Articular chondrocyte of knee joint (primary cell): ENCODE measurements around the gene HOXA5. TPM values are rescaled to one million over a fixed set of nuclear protein-coding genes. Genes with fewer than 3 reads are reported as not detected.

Experiments used
- total RNA-seq: library from RNA; depleted of rRNA; stranded (reverse); fragments of >200 nt; gene quantifications from 2 replicates; pipeline ENCODE4 v1.2.3, GENCODE V29; 2012

The HOXA5 gene
- total RNA-seq, result 6.7 and 8.1 TPM in 2 replicates

DNA sequence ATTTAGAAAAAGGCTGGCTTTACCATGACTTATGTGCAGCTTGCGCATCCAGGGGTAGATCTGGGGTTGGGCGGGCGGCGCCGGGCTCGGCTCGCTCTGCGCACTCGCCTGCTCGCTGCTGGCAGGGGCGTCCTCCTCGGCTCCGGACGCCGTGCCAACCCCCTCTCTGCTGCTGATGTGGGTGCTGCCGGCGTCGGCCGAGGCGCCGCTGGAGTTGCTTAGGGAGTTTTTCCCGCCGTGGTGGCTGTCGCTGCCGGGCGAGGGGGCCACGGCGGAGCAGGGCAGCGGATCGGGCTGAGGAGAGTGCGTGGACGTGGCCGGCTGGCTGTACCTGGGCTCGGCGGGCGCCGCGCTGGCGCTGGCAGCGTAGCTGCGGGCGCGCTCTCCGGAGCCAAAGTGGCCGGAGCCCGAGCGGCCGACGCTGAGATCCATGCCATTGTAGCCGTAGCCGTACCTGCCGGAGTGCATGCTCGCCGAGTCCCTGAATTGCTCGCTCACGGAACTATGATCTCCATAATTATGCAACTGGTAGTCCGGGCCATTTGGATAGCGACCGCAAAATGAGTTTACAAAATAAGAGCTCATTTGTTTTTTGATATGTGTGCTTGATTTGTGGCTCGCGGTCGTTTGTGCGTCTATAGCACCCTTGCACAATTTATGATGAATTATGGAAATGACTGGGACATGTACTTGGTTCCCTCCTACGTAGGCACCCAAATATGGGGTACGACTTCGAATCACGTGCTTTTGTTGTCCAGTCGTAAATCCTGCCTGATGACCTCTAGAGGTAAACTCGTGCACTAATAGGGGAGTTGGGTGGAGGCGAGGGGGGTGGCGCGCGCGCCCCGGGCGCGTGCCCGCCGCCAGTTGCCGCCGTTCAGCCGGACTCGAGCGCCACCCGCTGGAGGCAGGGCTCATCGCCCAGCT, at the start of gene HOXA5:
HOXA5 (minus strand) TSS at position 659 of the 927 bp plus-strand sequence; CDS start at position 585, 74 bp downstream.

DNA sequence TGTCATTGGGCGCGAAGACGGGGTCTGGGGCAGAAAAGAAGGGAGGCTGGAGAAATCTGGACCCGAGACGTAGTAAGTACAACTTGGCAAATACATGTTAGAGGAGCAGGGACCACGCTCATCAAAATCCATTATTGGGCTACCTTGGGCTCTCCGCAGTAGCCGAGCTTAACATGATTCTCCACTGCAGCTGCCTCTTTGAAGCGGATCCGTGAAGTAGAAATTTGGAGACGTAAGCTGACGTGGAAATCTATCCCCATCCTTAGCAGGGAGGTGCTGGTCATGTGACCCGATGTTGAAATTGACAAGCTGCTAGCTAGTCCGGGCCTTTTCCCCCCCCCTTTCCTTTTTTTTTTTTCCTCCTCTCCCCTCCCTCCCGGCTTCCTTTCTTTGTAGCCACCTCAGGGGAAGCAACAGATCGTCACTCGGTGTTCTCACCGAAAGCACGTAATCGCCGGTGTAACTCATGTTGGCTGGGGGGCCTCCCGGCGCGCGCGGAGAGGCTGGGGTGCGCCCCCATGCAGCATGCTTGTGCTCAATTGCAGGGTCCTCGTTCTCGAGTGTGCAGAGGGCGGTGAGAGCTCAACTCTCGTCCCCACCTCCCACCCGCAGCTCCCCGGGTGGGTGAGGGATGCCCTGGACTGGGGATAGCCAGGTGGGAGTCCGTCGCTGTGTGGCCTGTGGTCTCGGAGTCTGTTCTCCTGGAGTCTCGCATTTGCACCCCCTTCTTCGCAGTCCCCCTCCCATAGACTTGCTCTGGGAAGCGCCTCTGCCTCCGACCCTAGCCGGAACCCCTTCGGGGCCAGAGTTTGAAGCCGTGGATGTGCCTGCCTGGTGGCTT, 41.8 kb upstream of the HOXA5 start, which contains the start of gene HOXA11:
HOXA11 (minus strand) TSS at position 220 of the 841 bp plus-strand sequence; CDS start at position 132, 88 bp downstream.

DNA sequence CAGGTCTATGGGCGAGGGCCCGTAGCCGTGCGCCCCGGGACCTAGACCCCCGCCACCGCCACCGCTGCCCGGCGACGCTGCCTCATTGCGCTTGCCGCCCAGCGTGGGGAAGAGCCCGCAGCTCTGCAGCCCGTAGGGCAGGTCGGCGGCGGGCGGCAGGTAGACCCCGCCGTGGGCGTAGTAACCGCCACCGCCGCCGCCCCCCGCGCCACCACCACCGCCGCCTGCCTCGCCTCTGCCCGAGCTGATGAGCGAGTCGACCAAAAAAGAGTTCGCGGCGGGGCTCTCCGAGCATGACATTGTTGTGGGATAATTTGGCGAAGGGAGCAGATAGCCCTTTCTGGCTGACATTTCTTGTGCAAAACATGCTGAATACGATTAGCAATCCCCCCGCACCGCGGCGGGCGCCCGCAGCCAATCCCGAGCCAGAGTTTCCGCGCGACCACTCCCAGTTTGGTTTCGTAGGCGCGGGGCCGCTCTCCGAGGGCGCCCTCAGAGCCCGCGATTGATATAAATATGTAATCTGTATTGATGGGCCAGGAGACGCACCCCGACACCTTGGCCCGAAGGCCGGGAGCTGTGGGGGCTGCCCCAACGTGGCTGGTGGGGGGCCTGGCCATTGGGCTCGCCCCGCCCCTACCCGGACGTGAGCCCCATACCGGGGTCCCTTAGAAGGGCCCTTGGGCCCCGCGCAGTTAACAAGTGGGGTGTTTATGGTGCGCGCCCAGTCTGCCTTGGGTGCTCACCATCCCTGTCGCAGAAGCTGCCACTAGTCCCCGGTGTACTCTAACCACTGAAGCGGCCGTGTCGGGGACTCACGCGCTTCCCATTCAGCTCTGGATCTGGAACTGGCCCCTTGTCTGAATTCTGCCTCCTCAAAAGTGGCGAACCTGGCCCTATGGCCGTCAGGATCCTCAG, 30.7 kb upstream of the HOXA5 start, which contains the start of gene HOXA10:
HOXA10 (minus strand) TSS at position 365 of the 918 bp plus-strand sequence; CDS start at position 351, 14 bp downstream.

DNA sequence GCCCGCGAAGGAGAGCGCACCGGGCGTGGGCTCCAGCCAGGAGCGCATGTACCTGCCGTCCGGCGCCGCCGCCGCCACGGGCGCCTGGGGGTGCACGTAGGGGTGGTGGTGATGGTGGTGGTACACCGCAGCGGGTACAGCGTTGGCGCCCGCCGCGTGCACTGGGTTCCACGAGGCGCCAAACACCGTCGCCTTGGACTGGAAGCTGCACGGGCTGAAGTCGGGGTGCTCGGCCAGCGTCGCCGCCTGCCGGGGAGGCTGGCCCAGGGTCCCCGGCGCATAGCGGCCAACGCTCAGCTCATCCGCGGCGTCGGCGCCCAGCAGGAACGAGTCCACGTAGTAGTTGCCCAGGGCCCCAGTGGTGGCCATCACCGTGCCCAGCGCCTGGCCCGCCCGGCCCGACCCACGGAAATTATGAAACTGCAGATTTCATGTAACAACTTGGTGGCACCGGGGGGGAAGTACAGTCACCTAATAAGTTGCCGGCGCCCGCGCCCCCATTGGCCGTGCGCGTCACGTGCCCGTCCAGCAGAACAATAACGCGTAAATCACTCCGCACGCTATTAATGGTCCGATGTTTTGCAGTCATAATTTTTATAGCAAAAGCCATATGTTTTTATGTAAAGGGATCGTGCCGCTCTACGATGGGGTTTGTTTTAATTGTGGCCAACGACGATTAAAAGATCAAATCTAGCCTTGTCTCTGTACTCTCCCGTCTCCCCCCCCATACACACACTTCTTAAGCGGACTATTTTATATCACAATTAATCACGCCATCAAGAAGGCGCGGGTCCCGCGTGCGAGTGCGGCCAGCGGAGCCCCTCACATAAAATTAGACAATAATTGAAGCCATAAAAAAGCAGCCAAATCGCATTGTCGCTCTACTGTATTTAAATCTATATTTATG, 21.9 kb upstream of the HOXA5 start, which contains the start of gene HOXA9:
HOXA9 (minus strand) TSS at position 449 of the 907 bp plus-strand sequence; CDS start at position 369, 80 bp downstream.

DNA sequence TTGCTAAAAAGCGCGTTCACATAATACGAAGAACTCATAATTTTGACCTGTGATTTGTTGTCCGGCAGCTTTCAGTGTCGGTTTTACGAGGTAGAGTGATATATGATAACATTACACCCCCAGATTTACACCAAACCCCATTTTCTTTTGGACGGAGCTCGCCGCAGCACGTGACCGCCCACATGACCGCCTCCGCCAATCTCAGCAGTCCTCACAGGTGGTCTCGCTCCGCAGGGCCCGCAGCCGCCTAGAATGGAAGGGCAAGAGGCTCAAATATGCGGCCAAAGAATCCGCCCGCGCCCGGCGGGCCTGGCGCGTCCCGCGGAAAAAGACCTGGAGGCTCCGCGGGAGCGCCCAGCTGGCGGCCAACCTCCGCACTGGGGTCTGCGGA, 13.0 kb upstream of the HOXA5 start, which contains the start of gene HOXA7:
HOXA7 (minus strand) TSS at position 168 of the 391 bp plus-strand sequence; CDS start at position 38, 130 bp downstream.

DNA sequence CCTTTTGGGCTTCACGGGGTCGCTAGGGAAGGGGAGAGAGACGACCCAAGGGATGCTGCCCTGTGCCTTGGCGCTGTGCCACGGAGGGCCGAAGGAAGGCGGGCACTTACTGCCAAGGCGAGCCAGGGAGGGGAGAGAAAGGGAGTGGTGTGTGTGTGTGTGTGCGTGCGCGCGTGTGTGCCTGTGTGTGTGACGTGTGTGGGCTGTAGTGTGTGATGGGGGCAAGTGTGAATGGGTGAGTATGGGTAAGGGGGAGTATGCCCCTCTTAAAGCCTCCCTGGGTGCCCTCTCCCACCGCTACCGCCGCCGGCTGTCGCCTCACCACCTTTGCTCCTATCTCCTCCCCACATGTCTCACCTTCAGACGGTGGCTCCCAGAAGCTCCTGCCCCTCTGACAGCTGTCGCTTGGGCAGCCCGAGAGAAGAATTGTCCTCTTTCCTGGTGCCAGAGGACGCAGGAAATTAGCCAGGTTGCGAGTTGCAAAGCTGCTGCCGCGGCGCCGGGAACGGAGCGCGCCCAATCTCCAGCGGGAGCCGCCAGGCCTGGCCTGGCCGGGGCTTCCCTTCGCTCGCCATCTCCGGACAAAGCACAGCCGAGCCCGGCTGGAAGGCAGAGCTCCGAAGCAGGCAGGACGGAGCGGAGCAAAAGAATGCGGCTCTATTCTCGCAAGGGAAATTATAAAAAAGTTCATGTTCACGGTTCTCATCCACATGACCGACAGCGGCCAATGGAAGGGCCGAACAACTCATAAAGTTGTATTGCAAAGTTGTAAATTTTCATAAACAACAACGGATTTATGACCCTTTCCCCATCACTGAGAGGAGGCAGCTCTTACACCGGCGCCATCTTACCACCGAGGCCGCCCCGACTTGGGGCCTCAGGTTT, 8.7 kb upstream of the HOXA5 start, which contains the start of gene HOXA3:
HOXA3 (minus strand) TSS at position 653 of the 885 bp plus-strand sequence. CDS start 41,943 bp downstream, outside the sequence.

DNA sequence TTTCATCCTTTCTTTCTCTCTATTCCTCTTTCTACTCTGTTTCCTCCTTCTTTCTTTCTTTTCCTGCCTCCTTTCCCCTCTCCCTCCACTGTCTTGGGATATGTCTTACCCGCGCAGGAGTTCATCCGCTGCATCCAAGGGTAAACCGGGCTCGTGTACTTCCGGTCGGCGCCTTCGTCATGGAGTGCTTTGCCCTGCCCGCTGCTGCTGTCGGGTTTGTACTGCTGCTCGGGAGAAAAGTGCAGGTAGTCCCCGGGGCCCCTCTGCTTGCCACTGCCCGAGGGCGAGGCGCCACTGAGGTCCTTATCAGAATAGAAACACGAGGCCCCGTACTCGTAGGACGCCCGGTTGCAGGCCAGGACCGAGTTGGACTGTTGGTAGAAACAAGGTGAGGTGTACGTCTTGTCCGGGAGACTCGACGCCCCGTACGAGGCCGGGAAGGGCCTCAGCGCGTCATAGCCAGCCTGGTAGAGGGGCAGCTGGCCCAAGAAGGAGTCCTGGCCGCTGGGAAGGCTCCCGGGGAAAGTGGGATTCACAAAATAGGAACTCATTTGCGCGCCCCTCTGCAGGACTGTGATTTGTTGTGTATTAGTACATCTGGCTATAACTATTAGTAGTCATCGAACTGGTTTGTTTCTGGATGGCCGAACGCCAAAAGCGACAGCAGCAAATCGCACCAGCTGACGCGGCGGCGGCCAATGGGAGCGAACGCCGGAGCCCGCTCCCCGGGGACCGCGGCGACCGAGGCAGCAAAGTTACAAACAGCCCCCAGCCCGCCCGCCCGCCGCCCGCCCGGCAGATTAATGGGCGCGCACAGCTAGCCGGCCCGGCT, 3.9 kb upstream of the HOXA5 start, which contains the start of gene HOXA6:
HOXA6 (minus strand) TSS at position 576 of the 832 bp plus-strand sequence; CDS start at position 551, 25 bp downstream.

DNA sequence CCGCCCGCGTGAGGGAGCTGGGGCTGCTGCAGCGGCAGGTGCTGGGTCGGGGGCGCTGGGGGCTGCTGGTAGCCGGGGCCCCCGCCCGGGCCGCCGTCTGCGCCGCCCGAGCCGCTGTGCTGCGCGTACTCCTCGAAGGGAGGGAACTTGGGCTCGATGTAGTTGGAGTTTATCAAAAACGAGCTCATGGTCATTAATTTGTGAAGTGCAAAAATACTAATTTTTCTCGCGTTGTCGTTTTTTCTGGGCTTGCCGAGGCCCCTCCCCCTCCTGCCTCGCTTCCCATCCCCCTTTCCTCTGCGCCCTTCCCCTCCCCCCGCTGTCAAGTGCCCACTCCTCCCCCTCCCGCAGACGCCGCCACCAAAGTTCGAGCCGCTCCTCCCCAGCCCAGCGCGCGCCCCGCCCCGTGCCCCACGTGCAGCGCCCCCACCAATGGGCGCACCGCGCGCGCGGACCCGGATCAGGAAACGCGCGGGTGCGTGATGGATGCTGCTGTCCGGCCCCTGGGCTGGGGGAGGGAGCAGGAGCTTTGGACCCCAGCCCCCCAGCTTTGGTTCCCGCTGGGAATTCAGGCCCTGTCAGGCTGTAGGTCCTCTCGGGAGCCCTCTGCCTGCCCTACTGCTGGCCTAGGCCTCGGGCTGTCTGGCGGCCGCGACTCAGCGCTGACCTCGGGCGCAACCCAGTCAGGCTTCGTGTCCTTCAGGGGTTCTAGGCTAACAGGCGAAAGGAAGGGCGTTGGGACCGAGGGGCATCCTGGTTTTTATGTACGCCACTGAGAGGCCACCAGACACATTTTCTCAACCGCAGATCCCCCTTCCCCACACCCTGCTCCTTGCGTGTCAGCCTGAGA, 12.7 kb downstream of the HOXA5 start, which contains the start of gene HOXA4:
HOXA4 (minus strand) TSS at position 218 of the 850 bp plus-strand sequence; CDS start at position 194, 24 bp downstream.

DNA sequence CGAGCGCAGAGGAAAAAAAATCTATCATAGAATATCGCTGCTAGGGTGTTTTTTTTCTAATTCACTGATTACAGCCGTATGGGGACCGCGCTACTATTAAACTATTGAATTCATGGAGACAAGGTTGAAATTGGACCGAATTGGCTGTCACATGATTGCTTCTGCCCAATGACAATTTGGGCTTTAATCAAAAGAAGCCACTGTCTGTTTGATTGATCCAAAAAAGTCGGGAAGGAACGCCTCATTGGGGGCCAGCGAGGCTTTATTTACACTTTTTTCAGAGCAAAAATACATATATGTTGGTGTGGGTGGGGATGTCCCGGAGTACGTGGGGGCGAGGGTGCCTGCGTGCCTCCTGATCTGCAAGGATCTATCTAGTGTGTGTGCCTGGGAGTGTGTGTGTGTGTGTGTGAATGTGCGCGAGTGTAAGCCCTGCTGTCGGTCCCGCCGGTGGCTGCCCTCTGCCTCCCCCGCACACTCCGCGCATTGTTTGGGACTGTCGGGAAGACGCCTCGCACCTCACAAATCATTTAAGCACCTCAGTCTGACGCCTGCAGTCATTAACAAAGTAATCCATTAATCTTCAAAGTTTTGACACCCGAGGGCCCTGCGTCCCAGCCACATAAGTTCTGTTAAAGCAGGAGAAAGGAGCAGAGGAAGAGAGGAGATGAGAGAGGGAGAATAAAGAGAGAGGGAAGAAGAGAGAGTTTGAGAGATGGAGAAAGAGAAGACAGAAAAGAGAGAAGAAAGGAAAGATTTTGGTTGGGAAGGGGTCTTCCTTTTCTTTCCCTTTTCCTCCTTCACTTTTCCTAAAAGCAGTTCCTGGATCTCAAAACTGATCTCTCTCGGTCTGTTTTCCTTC, 40.7 kb downstream of the HOXA5 start, which contains the start of gene HOXA2:
HOXA2 (minus strand) TSS at position 103 of the 862 bp plus-strand sequence. CDS start 183 bp downstream, outside the sequence.

DNA sequence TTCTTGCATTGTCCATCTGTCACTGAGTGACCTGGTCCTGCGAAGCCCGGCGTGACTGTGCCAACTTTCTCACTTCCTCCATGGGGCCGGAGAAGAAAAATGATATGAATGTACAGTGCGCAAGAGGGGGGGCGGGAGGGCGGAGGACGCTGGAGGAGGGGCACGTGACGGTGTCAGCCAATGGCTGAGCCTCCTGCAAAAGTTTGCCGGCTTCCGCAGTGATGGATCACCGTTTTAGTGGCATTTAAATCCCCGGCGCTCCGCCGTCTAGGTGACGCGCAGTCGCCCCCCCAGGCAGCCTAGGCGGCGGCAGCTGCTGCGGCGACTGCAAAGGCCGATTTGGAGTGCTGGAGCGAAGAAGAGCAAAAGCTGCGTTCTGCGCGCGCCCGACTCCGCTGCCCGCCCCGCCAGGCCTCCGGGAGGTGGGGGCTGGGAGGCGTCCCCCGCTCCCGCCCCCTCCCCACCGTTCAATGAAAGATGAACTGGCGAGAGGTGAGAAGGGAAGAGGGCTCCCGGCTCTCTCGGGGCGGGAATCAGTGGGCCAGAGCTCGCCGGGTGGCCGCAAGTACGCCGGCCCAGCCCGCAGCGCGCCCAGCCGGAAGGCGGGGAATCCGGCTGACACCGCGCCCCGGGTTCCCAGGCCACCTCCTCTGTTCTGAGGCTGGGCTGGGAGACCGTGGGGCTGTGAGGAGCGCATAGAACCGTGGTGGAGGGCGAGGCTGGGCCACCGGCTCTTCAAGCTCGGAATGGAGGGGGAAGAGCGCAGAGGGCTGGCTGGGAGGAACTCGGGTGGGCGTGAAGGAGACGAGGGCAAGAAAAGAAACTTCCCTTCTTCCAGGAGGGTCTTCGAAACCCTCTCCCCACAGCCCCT, 47.3 kb downstream of the HOXA5 start, which contains the start of gene HOXA1:
HOXA1 (minus strand) TSS at position 104 of the 871 bp plus-strand sequence; CDS start at position 16, 88 bp downstream.

